H9 (cell line): Measurements from ENCODE around the gene ITPRIPL2. TPM values are rescaled to one million over a fixed set of nuclear protein-coding genes. Genes with fewer than 3 reads are reported as not detected.

ENCODE experiments used
- DNase-seq: peaks from one replicate; pipeline ENCODE4 v3.0.0-alpha.2; 2017
- H2AFZ ChIP-seq: one replicate; pipeline ENCODE4 v1.6.1; 2013; ENCODE audit warnings: mild to moderate bottlenecking, low read length, control low read depth, moderate library complexity
- H2AK5ac ChIP-seq: 2 replicates; pipeline ENCODE4 v1.6.1; 2013; ENCODE audit warnings: low read length, control low read depth, mixed read lengths; ENCODE audit not compliant: insufficient read length
- H2BK120ac ChIP-seq: one replicate; pipeline ENCODE4 v1.6.1; 2013; ENCODE audit warnings: low read depth, mild to moderate bottlenecking, low read length, control low read depth, inconsistent platforms; ENCODE audit not compliant: poor library complexity, severe bottlenecking
- H2BK12ac ChIP-seq: 2 replicates; pipeline ENCODE4 v1.6.1; 2013; ENCODE audit warnings: low read length, control low read depth, mixed read lengths, low read depth; ENCODE audit not compliant: insufficient read length
- H2BK15ac ChIP-seq: 2 replicates; pipeline ENCODE4 v1.6.1; 2013; ENCODE audit warnings: low read depth, low read length, control low read depth
- H2BK20ac ChIP-seq: one replicate; pipeline ENCODE4 v1.6.1; 2013; ENCODE audit warnings: low read depth, mild to moderate bottlenecking, low read length, control low read depth, inconsistent platforms; ENCODE audit not compliant: poor library complexity, severe bottlenecking
- H2BK5ac ChIP-seq: 2 replicates; pipeline ENCODE4 v1.6.1; 2013; ENCODE audit warnings: low read length, control low read depth, mixed read lengths; ENCODE audit not compliant: insufficient read length
- H3K14ac ChIP-seq: 2 replicates; pipeline ENCODE4 v1.6.1; 2013; ENCODE audit warnings: low read length, control low read depth; ENCODE audit not compliant: insufficient read depth
- H3K18ac ChIP-seq: 2 replicates; pipeline ENCODE4 v1.6.1; 2013; ENCODE audit warnings: low read depth, mild to moderate bottlenecking, mixed read lengths, low read length, control low read depth; ENCODE audit not compliant: insufficient read length
- H3K23ac ChIP-seq: 2 replicates; pipeline ENCODE4 v1.6.1; 2013; ENCODE audit warnings: low read length, control low read depth, mixed read lengths, low read depth; ENCODE audit not compliant: insufficient read length
- H3K23me2 ChIP-seq: 2 replicates; pipeline ENCODE4 v1.6.1; 2013; ENCODE audit warnings: low read depth, mild to moderate bottlenecking, mixed read lengths, low read length, control low read depth; ENCODE audit not compliant: insufficient read length, poor library complexity, severe bottlenecking
- H3K27ac ChIP-seq: 2 replicates; pipeline ENCODE4 v1.5.1; 2013; ENCODE audit warnings: low read length, control low read depth, mixed read lengths, low read depth; ENCODE audit not compliant: insufficient read length
- H3K27me3 ChIP-seq: 2 replicates; pipeline ENCODE4 v1.6.1; 2013; ENCODE audit warnings: low read length, control low read depth, inconsistent platforms; ENCODE audit not compliant: insufficient read depth
- H3K4ac ChIP-seq: 2 replicates; pipeline ENCODE4 v1.6.1; 2013; ENCODE audit warnings: low read depth, mild to moderate bottlenecking, control low read depth, inconsistent platforms, low read length, moderate library complexity
- H3K4me1 ChIP-seq: 2 replicates; pipeline ENCODE4 v1.6.1; 2013; ENCODE audit warnings: low read length, control low read depth, inconsistent platforms; ENCODE audit not compliant: insufficient read depth
- H3K4me2 ChIP-seq: 2 replicates; pipeline ENCODE4 v1.6.1; 2013; ENCODE audit warnings: low read length, control low read depth, mixed read lengths; ENCODE audit not compliant: insufficient read length, insufficient read depth
- H3K56ac ChIP-seq: 2 replicates; pipeline ENCODE4 v1.6.1; 2013; ENCODE audit warnings: low read depth, mild to moderate bottlenecking, mixed read lengths, low read length, control low read depth; ENCODE audit not compliant: insufficient read length
- H3K79me1 ChIP-seq: 2 replicates; pipeline ENCODE4 v1.6.1; 2013; ENCODE audit warnings: low read depth, mild to moderate bottlenecking, moderate library complexity, low read length, control low read depth, inconsistent platforms; ENCODE audit not compliant: insufficient read depth, poor library complexity, severe bottlenecking
- H3K79me2 ChIP-seq: 2 replicates; pipeline ENCODE4 v1.6.1; 2013; ENCODE audit warnings: low read length, control low read depth, inconsistent platforms; ENCODE audit not compliant: insufficient read depth
- H3K9ac ChIP-seq: 2 replicates; pipeline ENCODE4 v1.6.1; 2013; ENCODE audit warnings: low read length, control low read depth, mixed read lengths; ENCODE audit not compliant: insufficient read length; ENCODE audit errors: extremely low read depth
- H3K9me3 ChIP-seq: one replicate; pipeline ENCODE4 v1.6.1; 2013; ENCODE audit warnings: low read depth, low read length, inconsistent platforms; ENCODE audit not compliant: control insufficient read depth
- H3T11ph ChIP-seq: one replicate; pipeline ENCODE4 v1.6.1; 2013; ENCODE audit warnings: mild to moderate bottlenecking, low read length, control low read depth, inconsistent platforms
- H4K20me1 ChIP-seq: one replicate; pipeline ENCODE4 v1.6.1; 2013; ENCODE audit not compliant: control insufficient read depth, insufficient read length, insufficient read depth
- H4K5ac ChIP-seq: 2 replicates; pipeline ENCODE4 v1.6.1; 2013; ENCODE audit warnings: low read depth, mild to moderate bottlenecking, mixed read lengths, low read length, control low read depth; ENCODE audit not compliant: insufficient read length
- H4K8ac ChIP-seq: replicated peaks from 2 replicates; pipeline ENCODE4 v1.6.1; 2013; ENCODE audit warnings: low read length, control low read depth, mixed read lengths, low read depth; ENCODE audit not compliant: insufficient read length
- H4K91ac ChIP-seq: 2 replicates; pipeline ENCODE4 v1.6.1; 2013; ENCODE audit warnings: low read depth, mild to moderate bottlenecking, moderate library complexity, mixed read lengths, low read length, control low read depth; ENCODE audit not compliant: insufficient read length
- H3K27ac Mint-ChIP-seq, 3 experiments: 2 replicates in 2 of 3; 3 replicates in 1 of 3; pipeline ENCODE4 v1.8.0; 2020 to 2021; ENCODE audit warnings: mixed read lengths in 3 of 3, mild to moderate bottlenecking in 1 of 3, moderate library complexity in 1 of 3
- H3K27me3 Mint-ChIP-seq: 2 replicates; pipeline ENCODE4 v1.8.0; 2021; ENCODE audit warnings: low read depth, mild to moderate bottlenecking, moderate library complexity, mixed read lengths
- H3K36me3 Mint-ChIP-seq, 3 experiments: 2 replicates in 2 of 3; 3 replicates in 1 of 3; pipeline ENCODE4 v1.8.0; 2020 to 2021; ENCODE audit warnings: low read depth in 3 of 3, mixed read lengths in 3 of 3; ENCODE audit not compliant: insufficient read depth in 1 of 3
- H3K4me1 Mint-ChIP-seq, 2 experiments: 2 replicates each; pipeline ENCODE4 v1.8.0; 2020; ENCODE audit warnings: mixed read lengths in 2 of 2
- H3K4me3 Mint-ChIP-seq, 2 experiments: 2 replicates in 1 of 2; 3 replicates in 1 of 2; pipeline ENCODE4 v1.8.0; 2020 to 2021; ENCODE audit warnings: mild to moderate bottlenecking in 2 of 2, mixed read lengths in 2 of 2, moderate library complexity in 1 of 2
- H3K9me3 Mint-ChIP-seq, 2 experiments: 2 replicates in 1 of 2; 3 replicates in 1 of 2; pipeline ENCODE4 v1.8.0; 2020; ENCODE audit warnings: mild to moderate bottlenecking in 2 of 2, mixed read lengths in 2 of 2, moderate library complexity in 1 of 2
- CTCF ChIP-seq: fragments of 200-600 bp; sonication (generic); conservative IDR thresholded peaks from 3 replicates; pipeline ENCODE4 v1.8.0; 2021; ENCODE audit warnings: antibody characterized with exemption, mild to moderate bottlenecking
- total RNA-seq: library from RNA; stranded (reverse); gene quantifications from 2 replicates; pipeline ENCODE4 v1.2.1, GENCODE V29; 2021

ITPRIPL2 gene
- total RNA-seq, 1 experiment from 2014 or later: 9.1 TPM

- H2BK5ac ChIP-seq: no peak overlapping the region
- peaks cover 14 to 17% of the 10 kb centered on the region in 2 experiments for H3K4me1 Mint-ChIP-seq
Measured at GRCh38 chr16:19126300-19126699, 12.5 kb downstream of the ITPRIPL2 start.

More at GRCh38 chr16:19126300-19126699, 12.5 kb downstream of the ITPRIPL2 start:
- no peak overlapping the region for H2BK12ac ChIP-seq
- H3K14ac ChIP-seq: no peak overlapping the region
- H3K4me2 ChIP-seq: no peak overlapping the region
- H3K23ac ChIP-seq: no peak overlapping the region
- H3K27ac ChIP-seq: no peak overlapping the region
- H3K4me1 ChIP-seq: no peaks in the 10 kb centered on the region
- H3K79me1 ChIP-seq: no peaks in the 10 kb centered on the region
- no peak overlapping the region for H2AK5ac ChIP-seq
- H4K20me1 ChIP-seq: no peaks in the 10 kb centered on the region
- H2BK20ac ChIP-seq: no peak overlapping the region
- no peak overlapping the region for H2AFZ ChIP-seq
- H3K27me3 Mint-ChIP-seq: peaks cover 3% of the 10 kb centered on the region; the same call in 1 of the 2 replicates
- H3K9me3 Mint-ChIP-seq: peaks cover 7% of the 10 kb centered on the region in 2 experiments; a peak in 3 of 5 replicates
- H3K23me2 ChIP-seq: no peaks in the 10 kb centered on the region
- no peaks in the 10 kb centered on the region for H3K27me3 ChIP-seq
- H3K56ac ChIP-seq: no peak overlapping the region
- H3K27ac Mint-ChIP-seq: no peak overlapping the region
- H3K18ac ChIP-seq: no peak overlapping the region
- H3K4me3 Mint-ChIP-seq: no peak overlapping the region
- no peak overlapping the region for H3K4ac ChIP-seq
- H4K5ac ChIP-seq: no peak overlapping the region
- no peak overlapping the region for H3T11ph ChIP-seq
- H2BK15ac ChIP-seq: no peak overlapping the region
- no peaks in the 10 kb centered on the region for H3K36me3 Mint-ChIP-seq
- no peak overlapping the region for H3K9ac ChIP-seq
- DNase-seq: no peak
- TF ChIP-seq CTCF: no peak
- H4K8ac ChIP-seq: no peak overlapping the region
- no peak overlapping the region for H4K91ac ChIP-seq
- no peak overlapping the region for H2BK120ac ChIP-seq
- H3K9me3 ChIP-seq: peaks cover 7% of the 10 kb centered on the region
- H3K79me2 ChIP-seq: no peaks in the 10 kb centered on the region
